Globus pallidus (tissue), 1 donor: ENCODE results near the gene SIGLEC9.

Source experiments
- DNase-seq: peaks from one replicate; pipeline ENCODE4 v3.0.0-alpha.2; 2015; ENCODE audit warnings: low spot score

SIGLEC9 gene

DNA sequence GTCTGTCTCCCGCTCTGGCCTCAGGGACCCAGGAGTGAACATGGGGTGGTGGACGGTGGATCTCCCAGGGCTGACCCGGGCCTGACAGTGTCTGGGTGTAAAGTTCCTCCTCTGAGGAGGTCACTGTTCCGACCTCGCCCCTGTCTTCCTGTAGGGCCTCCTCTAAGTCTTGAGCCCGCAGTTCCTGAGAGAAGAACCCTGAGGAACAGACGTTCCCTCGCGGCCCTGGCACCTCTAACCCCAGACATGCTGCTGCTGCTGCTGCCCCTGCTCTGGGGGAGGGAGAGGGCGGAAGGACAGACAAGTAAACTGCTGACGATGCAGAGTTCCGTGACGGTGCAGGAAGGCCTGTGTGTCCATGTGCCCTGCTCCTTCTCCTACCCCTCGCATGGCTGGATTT, at the start of gene SIGLEC9:
Gene SIGLEC9, plus strand, starts transcription at position 178 of the 400 bp plus-strand sequence. Its CDS starts 69 bp downstream, at position 247.
- peak; percentile 46 for DNase-seq

DNA sequence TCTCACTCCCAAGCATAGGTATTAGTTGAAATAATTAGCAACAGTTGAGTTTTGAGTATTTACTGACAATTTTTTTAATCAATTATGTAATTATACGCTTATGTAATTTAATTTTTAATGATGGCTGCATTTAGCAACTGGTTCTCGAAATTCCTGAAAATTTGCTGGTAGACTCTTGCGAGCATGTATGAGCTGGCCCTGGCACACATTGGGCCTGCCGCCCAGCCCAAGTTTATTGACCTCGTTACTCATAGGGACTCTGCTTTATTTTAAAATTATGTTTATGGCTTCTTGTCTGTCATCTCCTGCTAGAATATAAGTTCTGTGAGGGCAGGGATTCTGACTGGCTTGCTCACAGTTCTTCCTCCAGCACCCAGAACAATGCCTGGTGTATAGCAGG, 48.7 kb upstream of the SIGLEC9 start:
- DNase-seq = no peak

DNA sequence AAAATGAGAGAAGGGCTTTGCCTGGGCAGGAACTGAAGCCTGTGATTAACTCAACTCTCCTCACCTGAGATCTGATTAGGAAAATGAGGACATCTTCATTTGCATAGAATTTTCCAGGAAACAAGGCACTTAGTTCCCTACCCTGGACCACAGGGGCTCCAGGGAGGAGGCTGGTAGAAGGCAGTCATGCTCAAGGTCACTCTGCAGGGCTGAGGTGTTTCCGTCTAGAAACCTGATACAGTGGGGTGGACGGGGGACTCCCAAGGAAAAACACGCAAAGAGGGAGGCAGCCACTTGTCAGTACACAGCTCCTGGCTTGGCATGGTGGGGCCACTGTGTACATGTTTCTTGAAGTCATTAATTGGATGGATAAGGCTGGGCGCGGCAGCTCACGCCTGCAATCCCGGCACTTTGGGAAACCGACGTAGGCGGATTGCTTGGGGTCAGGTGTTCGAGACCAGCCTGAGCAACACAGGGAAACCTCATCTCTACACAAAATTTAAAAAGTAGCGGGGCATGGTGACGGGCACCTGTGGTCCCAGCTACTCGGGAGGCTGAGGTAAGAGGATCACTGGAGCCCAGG, 48.0 kb upstream of the SIGLEC9 start:
- DNase-seq = no peak

DNA sequence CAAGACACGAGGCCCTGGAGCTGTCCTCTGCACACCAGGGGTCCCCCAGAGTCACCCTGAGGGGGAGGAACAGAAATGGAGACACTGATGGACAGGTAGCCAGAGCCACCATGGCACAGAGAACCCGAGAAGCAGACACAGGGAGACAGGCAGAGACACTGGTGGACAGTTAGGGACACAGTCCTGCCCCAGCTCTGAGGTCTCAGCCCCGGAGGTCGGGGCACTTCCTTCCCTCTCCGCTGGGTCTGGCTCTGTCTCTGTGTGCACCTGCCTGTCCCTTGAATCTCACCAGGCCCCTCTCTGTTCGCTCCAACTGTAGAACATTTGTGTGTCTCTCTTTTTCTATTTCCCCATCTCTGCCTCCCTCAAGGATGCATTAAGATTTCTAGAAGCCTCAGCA, 46.6 kb upstream of the SIGLEC9 start:
- DNase-seq = no peak

DNA sequence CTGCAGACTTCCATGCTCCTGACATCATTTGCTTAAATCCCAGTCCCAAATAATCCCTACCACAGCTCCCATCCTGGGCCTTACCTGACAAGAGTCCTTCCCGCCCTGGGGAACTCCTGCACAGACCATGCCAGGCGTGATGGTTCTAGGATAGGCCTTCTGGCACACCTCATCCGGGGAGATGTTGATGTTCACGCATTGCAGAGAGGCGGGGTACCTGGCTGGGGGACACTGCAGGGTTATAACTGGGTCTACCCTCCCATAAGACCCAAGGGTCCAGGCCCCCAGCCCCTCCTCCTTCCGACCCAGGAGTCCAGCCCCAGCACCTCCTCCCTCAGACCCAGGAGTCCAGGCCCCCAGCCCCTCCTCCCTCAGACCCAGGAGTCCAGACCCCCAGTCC, 46.0 kb upstream of the SIGLEC9 start:
- DNase-seq = no peak

DNA sequence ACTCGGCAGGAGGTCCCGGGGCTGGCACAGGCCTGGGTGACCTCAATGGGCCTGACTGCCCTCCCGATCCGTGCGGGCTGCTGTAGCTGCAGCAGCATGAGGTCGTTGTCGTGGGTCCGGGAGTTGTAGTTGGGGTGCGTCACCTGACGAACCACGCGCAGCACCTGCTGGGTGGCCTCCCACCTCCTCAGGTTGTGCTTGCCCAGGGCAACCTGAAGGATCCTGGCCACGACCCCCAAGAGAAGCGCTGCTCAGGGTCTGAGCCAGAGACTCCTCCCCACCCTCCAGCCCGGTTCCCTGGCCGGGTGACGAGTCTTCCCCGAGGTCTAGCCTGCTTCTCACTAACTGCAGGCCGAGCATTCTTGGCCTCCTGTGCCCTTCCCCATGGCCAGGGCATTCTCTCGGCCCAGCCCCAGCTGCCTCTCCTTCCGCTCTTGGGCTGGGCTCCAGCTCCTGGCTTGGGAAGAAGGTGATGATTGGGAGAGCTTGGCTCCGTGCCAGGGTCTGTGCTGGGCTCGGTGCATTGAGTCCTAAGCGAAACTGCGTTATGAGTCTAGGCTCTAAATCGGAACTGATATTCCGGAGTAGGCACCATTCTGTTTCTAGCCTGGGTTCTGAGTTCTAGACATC, 45.1 kb upstream of the SIGLEC9 start:
- DNase-seq = no peak

DNA sequence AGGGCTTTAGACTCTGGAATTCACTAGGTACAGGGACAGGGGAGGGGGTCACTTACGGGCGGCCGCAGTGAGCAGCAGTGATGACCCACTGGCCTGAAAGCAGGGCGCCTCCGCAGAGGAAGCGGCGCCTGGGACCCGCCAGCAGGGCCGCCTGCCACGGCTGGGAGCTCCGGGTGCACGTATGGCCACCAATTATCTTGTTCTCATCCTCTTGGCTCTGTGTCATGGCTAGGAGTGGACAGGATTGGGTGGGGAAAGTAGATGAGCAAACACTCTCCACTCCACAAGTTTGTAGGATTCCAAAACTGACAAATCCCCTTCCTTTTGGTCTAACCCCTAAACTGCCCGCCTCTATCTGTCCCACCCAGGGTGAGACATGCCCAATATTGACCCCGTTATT, 43.2 kb upstream of the SIGLEC9 start:
- DNase-seq = no peak

DNA sequence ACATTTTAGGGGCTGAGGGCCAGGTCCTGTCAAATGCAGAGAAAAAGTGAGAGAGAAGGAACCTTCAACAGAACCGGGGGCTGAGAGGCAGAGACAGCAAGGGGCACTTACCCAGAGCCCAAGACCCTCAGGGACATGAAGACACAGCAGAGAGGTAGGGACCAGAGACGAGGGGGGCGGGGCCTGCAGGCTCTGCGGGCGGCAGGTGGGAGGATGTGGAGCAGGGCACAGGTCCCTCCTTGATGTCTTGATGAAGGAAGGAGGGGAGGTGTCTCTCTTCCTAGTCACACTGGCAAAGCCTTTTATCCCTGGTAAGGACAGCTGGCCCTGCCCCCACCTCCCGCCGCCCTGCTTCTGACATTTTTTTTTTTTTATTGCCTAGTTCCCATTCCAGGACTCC, 42.1 kb upstream of the SIGLEC9 start, which contains the start of gene KLK14:
Gene KLK14, minus strand, starts transcription at position 277 of the 400 bp plus-strand sequence. Its CDS starts 273 bp downstream, at position 4.
- DNase-seq = no peak

DNA sequence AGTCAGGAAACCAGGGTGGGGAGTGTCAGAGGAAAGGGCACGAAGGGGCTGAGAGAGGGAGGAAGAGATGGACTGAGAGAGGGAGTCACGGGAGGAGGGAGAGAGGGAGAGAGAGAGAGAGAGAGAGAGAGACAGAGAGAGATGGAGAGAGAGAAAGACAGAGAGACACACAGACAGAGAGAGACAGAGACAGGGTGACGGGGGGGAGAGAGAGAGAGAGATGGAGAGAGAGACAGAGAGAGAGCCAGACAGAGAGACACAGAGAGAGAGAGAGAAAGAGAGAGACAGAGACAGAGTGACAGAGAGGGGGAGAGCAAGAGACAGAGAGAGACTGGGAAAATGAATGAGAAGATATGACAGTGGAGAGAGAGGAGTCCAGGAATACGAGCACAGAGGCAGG, 41.5 kb upstream of the SIGLEC9 start:
- no peak for DNase-seq

DNA sequence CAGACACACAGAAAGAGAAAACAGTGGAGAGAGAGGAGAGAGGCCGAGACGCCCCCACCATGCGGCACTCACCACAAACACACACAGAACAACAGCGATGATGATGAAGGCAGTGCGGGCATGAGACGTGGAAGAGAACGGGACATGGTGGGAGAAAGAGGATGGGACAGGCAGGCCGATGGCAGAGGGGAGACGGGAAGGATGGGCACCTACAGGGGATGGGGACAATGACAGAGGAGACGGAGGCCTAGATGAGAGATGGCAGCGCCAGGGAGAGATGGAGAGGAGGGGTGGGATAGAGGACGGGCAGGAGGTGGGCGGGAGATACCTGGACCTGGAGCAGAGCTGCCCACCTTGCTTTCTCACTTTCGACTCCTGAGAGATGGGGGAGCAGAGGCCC, 40.9 kb upstream of the SIGLEC9 start:
- DNase-seq = no peak

DNA sequence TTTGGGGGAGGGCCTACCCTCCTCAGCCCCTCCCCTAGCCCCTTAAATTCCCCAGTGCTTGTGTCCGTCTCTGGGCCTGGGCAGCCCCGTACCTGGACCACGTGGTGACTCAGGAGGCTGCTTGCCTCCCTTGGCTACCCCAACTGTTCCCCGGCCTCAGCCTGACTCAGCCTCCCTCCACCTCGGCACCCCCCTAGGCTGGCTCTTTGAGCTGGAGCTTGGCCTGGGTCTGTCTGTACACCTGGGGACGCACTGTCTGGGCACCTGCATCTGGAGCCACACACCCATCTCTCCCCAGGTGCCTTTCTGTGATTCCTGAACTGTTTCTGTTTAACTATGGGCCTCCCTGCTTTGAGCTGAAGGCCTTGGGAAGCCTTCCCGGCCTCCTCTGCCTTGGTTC, 40.2 kb upstream of the SIGLEC9 start:
- DNase-seq = no peak

DNA sequence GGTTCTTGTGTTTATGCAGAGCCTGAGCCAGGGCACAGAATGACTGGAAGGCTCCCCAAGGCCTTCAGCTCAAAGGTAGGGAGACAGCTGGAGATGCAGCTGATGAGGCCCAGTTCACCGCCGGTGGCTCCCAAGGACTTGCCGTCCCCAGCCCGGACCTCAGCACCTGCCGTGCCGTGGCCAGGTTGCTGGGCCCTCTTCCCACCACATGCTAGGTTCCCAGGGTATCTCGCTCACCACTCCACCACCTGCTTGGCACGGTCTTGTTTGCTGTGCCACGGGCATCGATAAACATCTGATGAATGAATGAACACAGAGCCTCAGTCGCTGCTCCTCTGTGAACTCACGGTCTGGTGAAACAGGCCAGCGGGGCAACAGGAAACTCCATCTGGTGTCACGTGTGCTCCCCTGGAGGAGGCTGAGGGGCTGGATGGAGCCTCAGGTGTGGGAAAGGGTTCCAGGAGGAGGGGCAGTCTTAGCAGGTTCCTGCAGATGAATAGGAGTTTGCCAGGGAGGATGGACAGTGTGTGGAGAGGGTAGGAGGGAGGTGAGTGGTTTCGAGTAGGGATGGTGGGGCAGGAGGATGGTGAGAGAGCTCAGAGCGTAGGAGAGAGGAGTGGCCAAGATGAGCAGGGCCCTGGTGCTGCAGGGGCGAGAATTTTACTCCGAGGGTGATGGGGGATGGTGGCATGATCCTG, 38.4 kb upstream of the SIGLEC9 start:
- DNase-seq = no peak

DNA sequence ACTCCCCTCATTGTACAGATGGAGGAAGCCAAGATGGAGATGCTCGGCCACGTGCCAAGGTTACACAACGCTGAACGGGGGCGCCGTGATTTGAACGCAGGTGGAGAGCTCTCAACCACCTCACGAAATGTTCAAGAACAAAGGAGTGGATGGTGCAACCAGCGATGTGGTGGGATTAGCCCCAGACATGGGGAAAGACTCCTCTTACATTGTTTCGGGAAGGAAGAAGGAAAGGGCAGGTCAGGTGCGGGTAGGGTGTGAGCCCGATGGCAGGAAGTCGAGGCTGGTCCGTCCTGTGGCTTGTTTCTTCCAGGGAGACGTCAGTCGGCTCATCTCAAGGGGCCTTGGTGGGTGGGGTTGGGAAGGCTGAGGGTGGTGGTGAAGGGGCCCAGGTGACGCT, 34.9 kb upstream of the SIGLEC9 start:
- DNase-seq = no peak

DNA sequence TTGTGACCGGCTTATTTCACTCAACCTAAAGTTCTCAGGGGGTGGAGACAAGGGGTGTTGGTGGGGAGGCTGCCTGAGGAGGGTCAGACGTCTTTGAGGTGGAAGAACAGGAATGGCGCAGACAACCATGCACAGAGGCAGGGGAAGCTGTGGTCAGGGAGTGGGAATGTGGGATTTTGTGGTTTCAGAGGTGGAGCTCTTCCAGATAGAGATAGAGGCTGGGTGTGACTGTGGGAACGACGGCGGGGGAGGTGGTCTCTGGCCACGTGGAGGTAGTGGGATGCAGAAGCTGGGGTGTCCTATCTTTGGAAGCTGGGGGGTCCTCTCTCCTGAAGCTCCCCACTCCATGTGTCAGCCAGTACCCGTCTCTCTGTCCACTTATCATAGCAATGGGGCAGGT, 34.2 kb upstream of the SIGLEC9 start:
- no peak for DNase-seq

DNA sequence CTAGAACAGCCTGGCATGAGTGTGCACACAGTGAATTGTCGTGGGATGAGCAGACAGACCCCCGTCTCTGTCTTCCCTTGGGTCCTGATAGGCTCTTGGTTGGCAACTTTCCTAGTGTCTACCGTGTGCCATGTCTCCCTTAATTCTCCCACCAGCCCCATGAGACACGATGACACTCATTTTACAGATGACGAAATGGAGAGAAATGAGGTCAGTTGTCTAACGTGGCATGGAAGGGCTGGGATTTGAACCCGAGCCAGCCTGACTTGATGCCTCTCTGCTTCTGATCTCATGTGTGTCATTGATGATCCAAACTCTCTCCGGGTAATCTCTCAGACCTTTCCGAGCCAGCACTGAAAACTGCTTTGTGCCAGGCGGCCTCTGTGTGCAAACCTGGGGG, 33.6 kb upstream of the SIGLEC9 start:
- no peak for DNase-seq

DNA sequence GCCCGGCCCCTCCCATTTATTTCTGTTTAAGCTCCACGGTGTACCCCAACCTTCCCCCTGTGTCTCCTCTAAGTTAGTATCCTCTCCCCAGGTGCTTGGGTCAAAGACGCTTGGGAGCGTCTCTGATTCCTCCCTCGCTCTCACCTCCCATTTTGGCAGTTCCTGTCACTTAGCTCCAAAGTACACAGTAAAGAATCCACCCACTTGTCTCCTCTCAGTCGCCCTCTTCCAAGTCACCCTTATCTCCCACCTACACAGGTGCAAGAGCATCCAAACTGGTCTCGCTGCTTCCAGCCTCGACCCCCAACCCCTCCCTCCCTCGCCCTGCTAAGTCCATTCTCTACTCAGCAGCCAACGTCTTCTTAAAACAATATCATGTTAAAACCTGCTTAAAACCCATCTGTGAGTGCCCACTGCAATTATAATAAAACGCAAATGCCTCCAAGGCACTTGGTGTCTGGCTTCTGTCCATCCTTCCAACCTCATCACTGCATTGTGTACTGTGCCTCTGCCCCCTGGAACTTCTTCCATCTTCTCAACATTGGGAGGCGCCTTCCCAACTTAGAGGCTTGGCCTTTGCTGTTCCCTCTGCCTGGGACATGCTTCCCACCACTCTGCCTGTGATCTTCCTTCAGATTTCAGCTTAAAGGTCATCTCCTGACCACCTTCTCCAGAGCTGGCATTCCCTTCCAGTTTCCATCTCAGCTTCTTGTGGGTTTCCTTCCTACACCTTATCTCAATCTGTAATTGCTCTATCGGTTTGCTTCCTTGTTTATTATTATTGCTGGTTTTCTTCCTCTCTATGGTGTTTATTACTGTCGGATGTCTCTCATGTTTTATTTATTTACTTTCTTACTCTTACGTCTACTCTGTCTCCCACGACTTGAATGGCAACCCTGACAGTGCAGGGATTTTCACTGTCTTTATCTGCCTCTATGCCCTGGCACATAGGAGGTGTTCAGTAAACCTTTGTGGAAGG, 32.5 kb upstream of the SIGLEC9 start:
- DNase-seq = no peak

DNA sequence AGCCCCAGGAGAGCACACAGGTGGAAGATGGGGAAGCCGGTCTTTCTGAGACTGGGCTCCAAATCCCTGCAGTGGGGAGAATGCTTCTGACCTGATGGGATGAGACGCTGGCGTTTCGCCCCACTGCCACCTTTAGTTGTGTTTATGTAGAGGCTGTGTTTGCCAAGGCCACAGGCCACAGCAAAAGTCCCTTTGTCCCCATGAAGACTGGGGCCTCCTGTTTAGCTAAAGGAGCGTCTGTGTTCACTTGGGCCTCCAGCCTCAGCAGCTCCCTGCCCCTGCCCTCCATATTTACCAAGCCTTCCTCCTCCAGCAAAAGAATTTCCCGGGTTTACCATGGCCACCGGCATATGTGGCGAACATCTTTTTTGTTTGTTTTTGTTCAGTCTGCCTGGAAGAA, 31.6 kb upstream of the SIGLEC9 start:
- peak; percentile 33 for DNase-seq

DNA sequence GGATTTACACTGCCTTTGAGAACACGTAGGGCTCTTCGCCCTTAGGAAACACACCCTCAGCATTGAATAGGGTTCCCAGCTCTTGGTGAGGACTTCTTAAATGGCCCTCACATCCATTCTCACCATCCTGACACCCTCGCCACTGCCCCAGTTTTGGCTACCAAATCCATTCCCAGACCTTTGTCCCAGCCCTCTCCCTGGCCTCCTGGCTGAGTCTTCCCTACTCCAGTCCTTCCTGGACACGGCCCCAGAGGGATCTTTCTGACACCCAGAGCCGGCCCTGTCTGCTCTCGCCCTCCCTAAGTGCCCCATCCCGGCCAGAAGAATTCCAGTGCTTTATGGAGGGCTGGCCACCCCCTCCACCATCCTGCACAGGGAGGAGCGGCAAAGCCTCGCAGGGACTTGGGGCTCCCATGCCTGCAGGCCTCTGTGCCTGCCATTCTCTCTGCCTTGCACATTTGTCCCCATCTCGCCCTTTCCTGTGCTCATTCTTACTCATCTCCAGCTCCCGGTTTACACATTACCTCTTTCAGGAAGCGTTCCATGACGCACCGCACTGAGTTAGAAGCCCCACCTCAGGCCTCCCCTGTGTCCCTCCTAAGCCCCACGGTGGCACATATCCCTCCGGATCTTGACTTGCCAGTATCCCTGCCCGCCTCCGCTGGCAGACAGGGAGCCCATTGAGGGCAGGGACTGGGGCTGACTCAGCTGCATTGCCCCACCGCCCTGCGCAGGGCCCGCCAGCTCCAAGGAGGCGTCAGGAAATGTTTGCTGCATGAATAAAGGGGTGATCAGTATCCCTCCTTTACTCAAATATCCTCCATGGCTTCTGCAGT, 31.0 kb upstream of the SIGLEC9 start:
- no peak for DNase-seq

DNA sequence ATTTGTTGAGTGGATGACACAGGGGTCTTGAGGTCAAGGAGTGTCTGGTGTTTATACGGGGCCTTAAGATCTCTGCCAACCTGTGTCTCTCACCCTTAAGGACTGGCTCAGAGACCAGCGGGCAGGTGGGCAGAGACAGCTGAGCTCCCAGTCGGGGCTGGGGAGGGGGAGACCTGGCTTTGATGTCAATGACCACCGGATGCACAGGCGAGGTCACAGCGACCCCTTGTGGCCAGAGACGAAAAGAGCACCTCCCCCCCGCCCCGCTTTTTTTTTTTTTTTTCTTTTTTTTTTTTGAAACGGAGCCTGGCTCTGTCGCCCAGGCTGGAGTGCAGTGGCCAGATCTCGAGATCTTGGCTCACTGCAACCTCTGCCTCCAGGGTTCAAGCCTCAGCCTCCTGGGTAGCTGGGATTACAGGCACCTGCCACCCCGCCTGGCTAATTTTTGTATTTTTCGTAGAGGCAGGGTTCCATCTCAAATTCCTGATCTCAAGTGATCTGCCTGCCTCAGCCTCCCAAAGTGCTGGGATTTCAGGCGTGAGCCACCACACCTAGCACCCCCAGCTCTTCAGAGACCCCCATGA, 29.9 kb upstream of the SIGLEC9 start:
- DNase-seq = no peak

DNA sequence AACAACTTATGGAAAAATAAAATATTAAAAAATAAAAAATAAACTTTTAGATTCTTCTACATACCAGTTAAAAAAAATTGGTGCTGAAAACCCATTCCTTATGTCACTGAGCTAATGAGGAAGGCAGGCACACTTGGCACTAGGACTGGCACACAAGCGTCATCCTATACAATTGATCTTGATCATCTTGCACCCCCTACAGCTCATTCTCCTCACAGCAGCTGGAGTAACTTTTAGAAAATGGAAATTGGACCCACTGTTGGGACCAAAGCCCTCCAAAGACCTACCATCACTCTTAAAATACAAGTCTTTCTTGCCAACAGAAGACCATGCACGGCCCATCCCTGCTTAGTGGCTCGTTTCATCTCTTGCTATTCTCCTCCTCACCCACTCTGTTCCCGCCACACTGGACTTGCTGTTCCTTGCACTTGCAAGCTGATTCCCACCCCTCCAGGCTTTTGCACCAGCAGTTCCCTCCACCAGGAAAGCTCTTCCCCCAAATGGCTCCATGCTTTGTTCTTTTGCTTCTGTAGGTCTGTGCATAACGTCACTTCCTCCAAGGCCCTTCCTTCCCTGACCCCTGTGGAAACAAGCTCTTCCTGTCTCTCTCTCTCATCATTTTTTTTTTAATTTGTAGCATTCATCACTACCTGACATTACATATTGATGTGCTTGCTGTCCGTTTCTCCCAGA, 28.1 kb upstream of the SIGLEC9 start:
- DNase-seq = no peak
